Gastroesophageal sphincter (tissue), 4 donors: ENCODE results near the gene PROB1. TPM values are rescaled to one million over a fixed set of nuclear protein-coding genes. Genes with fewer than 3 reads are reported as not detected.

Source experiments
- ATAC-seq: fragments of 150-250 bp; one replicate; pipeline ENCODE4 v1.9.1; 2016; ENCODE audit warnings: mild to moderate bottlenecking, moderate library complexity
- H3K27ac ChIP-seq, 4 donors: fragments of 200-600 bp; sonication (generic) in 3 of 4; 1 replicate in 3 of 4; 2 replicates in 1 of 4; pipeline ENCODE4 v1.5.1; 2016 to 2019
- H3K27me3 ChIP-seq: fragments of 200-600 bp; sonication (generic); one replicate; pipeline ENCODE4 v1.5.1; 2019
- H3K36me3 ChIP-seq, 2 donors: fragments of 200-600 bp; sonication (generic); one replicate each; pipeline ENCODE4 v1.5.1; 2019; ENCODE audit warnings: control low read depth in 1 of 2
- H3K4me1 ChIP-seq, 3 donors: fragments of 200-600 bp; sonication (generic); 1 replicate in 2 of 3; 2 replicates in 1 of 3; pipeline ENCODE4 v1.5.1; 2016 to 2019; ENCODE audit warnings: control low read depth in 2 of 3
- H3K4me3 ChIP-seq, 2 donors: fragments of 200-600 bp; sonication (generic); one replicate each; pipeline ENCODE4 v1.5.1; 2019; ENCODE audit warnings: mild to moderate bottlenecking in 1 of 2, moderate library complexity in 1 of 2
- H3K9me3 ChIP-seq, 3 donors: fragments of 200-600 bp; sonication (generic); one replicate each; pipeline ENCODE4 v1.5.1; 2017 to 2019; ENCODE audit warnings: control low read depth in 2 of 3
- EP300 ChIP-seq: sonication (generic); formaldehyde crosslinking; IDR thresholded peaks from one replicate; pipeline ENCODE4 v1.6.1; 2017; ENCODE audit warnings: antibody characterized with exemption, mild to moderate bottlenecking
- POLR2A ChIP-seq, 2 donors: fragments of 450-650 bp; IDR thresholded peaks; one replicate each; pipeline ENCODE4 v1.6.1; 2017; ENCODE audit warnings: antibody characterized with exemption in 2 of 2, mild to moderate bottlenecking in 2 of 2, moderate library complexity in 1 of 2
- POLR2AphosphoS5 ChIP-seq: sonication (generic); formaldehyde crosslinking; IDR thresholded peaks from one replicate; pipeline ENCODE4 v1.6.1; 2017; ENCODE audit warnings: antibody characterized with exemption
- WGBS, 2 donors: methylation state at CpG; one replicate each; pipeline ENCODE4 v1.1.5; 2018; ENCODE audit warnings: low coverage in 1 of 2; 5-methylcytosine and 5-hydroxymethylcytosine counted together
- total RNA-seq, 4 donors: library from RNA; depleted of rRNA; stranded (reverse); fragments of >200 nt; gene quantifications; one replicate each; pipeline ENCODE4 v1.1.0, GENCODE V29; 2016
- TF ChIP-seq, protein P1 (sequence below), 4 experiments: fragments of 200-600 bp in 2 of 4; fragments of 450-650 bp in 2 of 4; sonication (generic) in 1 of 4; IDR thresholded peaks; one replicate each; pipeline ENCODE4 v1.5.1; 2017 to 2019; ENCODE audit warnings: antibody characterized with exemption in 4 of 4, mild to moderate bottlenecking in 2 of 4, moderate library complexity in 2 of 4

The PROB1 gene
- total RNA-seq, 4 donors from 2014 or later: 1.2 to 9.1 (median 4.1) TPM

DNA sequence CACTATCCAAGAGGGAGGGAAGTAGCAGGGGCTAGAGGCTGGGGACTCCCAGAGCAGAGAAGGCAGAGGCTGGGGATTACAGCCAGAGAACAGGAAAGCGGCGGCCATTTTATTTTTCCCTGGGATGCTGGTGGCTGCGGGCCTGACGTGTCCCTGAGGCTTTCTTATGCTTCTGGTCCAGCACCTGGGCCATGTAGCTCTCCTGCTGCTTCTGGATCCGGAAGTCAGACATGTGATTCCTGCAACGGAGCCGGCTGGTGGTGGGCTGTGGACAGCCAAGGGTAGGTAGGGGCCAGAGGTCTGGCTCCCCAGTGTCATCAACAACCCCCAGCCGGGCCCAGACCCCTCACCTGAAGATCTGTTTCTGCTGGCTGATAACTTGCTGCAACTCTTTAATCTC is 1.8 kb upstream of the PROB1 start:
- WGBS, 2 donors: 80% methylated on average over 1 of the region's 8 CpGs; no CpG with 5 or more reads in 1 of the 2 donors
- Histone ChIP-seq H3K9me3 (no peaks in the 10 kb centered on the region), H3K27me3 (peaks cover 35% of the 10 kb centered on the region), H3K36me3 (peaks cover 0 to 7% of the 10 kb centered on the region in 2 donors), H3K4me3 (no peak overlapping the region), H3K27ac (peak overlapping the region in 1 of 4 donors; percentile 40), H3K4me1 (peaks cover 0 to 41% (median 20%) of the 10 kb centered on the region in 3 donors)
- TF ChIP-seq POLR2AphosphoS5: no peak
- TF ChIP-seq, protein P1, sequence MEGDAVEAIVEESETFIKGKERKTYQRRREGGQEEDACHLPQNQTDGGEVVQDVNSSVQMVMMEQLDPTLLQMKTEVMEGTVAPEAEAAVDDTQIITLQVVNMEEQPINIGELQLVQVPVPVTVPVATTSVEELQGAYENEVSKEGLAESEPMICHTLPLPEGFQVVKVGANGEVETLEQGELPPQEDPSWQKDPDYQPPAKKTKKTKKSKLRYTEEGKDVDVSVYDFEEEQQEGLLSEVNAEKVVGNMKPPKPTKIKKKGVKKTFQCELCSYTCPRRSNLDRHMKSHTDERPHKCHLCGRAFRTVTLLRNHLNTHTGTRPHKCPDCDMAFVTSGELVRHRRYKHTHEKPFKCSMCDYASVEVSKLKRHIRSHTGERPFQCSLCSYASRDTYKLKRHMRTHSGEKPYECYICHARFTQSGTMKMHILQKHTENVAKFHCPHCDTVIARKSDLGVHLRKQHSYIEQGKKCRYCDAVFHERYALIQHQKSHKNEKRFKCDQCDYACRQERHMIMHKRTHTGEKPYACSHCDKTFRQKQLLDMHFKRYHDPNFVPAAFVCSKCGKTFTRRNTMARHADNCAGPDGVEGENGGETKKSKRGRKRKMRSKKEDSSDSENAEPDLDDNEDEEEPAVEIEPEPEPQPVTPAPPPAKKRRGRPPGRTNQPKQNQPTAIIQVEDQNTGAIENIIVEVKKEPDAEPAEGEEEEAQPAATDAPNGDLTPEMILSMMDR (IDR thresholded peaks at IDR 0.05): no peak
- TF ChIP-seq POLR2A (IDR thresholded peaks at IDR 0.05): no peak
- TF ChIP-seq EP300: no peak
- ATAC-seq: no peak

DNA sequence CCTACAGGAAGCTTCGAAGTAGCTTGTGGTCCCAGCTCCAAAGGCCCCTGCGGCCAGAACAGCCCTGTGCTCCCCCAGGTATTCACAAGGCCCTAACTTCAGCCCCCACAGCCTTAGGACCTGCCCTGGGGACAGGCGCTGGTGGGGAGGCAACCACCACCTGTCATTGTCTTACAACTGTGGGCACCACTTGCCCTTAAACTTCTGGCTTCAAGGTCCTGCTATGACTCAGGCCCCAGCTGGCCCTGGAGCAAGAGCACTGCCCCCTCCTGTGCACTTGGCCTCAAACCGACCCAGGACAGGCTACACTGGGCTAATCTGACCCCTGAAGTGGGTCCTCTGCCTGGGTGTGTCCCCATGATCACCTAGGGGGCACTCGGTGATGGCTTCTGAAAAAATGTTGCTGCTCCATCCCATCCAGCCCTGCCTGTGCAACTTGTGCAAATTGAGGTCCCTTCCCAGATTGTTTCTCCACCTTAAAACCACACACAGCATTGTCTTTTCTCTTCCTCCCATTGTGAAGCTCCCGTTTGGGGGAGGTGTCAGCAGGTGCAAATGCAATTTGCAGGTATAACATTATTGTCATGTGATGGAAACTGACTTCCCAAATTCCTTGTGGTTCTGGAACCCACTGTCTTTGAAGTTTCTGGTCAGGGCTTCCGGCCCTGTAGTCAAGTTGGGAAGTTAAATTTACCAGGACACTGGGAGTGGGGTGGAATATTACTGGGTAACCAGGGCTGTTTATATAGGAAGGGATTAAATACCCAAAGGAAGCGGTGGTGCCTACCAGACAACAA is 1.1 kb upstream of the PROB1 start:
- WGBS, 2 donors: 100% methylated on average over 1 to 3 of the region's 8 CpGs
- Histone ChIP-seq H3K4me3 (no peak overlapping the region), H3K36me3 (peaks cover 0 to 6% of the 10 kb centered on the region in 2 donors), H3K27me3 (peaks cover 35% of the 10 kb centered on the region), H3K9me3 (no peaks in the 10 kb centered on the region), H3K4me1 (peaks cover 0 to 47% (median 26%) of the 10 kb centered on the region in 3 donors), H3K27ac (peak overlapping the region in 3 of 4 donors; percentile 82 to 85 (median 83))
- TF ChIP-seq EP300 (no peak), POLR2A (IDR thresholded peaks at IDR 0.05) (no peak), POLR2AphosphoS5 (no peak)
- TF ChIP-seq, protein P1 (IDR thresholded peaks at IDR 0.05): no peak
- ATAC-seq: no peak

DNA sequence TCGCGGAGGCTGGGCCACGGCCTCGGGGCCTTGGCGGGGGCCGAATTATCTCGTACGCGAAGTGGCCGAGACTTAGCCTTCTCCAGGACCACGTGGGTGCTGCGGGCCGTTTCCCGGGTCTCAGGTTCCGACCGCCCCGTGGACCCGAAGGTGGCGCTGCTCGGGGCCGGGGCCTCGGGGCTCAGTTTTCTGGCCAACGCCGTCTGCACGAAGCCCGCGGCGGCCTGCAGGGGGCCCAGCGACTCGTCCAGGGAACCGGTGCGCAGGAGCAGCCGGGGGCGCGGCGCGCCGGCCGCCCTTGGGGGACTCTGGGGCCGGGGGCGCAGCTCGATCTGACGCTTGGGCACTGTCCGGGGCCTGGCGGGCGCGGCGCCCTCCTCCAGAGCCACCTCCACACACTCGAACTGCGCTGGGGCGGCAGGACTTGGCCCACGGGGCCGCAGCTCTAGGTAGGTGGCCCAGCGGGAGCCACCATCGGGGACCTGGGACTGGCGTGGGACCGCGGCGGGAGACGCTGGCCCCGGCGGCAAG is 716 bp downstream of the PROB1 start:
- Histone ChIP-seq H3K36me3 (no peaks in the 10 kb centered on the region), H3K4me1 (peaks cover 0 to 54% (median 26%) of the 10 kb centered on the region in 3 donors), H3K9me3 (no peaks in the 10 kb centered on the region), H3K27me3 (peaks cover 35% of the 10 kb centered on the region), H3K27ac (peak overlapping the region; percentile 41 to 85 (median 82)), H3K4me3 (peak overlapping the region; percentile 49 to 63)
- TF ChIP-seq, protein P1 (IDR thresholded peaks at IDR 0.05): peak in 3 of 4 experiments; percentile 40 to 58 (median 43)
- no peak for TF ChIP-seq POLR2AphosphoS5
- no CpG with 5 or more reads among the region's 62 CpGs for WGBS, 2 donors
- peak; percentile 61 for ATAC-seq

DNA sequence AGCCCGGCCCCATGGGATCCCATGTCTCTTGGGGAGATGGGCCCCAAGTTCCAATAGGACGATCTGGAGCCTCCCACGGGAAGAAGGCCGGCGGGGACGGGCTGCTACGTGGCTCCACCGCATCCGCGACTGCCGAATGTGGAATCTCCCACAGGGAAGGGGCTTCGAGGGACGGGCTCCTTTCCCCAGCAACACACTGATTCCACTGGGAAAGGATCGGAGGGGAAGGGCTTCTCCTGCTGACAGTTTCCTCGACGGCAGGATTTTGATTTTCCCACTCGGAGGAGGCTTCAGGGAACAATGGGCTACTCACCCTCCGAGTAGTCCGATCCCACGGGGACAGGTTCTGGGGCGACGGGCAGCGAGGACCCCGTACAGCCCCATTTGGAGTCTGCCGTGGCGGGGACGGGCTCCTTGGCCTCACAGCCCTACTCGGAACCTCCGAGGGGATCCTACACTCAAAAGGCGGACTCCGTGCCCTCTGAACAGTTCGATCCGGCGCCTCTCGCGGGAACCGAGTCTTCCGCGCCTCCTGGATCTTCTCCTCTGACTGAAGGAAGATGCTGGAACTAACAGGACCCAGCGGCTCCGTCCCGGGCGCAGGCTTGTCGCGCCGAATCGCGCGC is 1.3 kb downstream of the PROB1 start:
- H3K27ac ChIP-seq: peak overlapping the region in 3 of 4 donors; percentile 82 to 85 (median 83)
- WGBS, 2 donors: no CpG with 5 or more reads among the region's 49 CpGs
- no peak for ATAC-seq
- peaks cover 35% of the 10 kb centered on the region for H3K27me3 ChIP-seq
- no peak for TF ChIP-seq POLR2A (IDR thresholded peaks at IDR 0.05)
- no peak for TF ChIP-seq POLR2AphosphoS5
- TF ChIP-seq, protein P1 (IDR thresholded peaks at IDR 0.05): no peak
- TF ChIP-seq EP300: no peak
- H3K4me3 ChIP-seq: peak overlapping the region; percentile 49 to 63
- H3K36me3 ChIP-seq: no peaks in the 10 kb centered on the region
- no peaks in the 10 kb centered on the region for H3K9me3 ChIP-seq
- peaks cover 0 to 56% (median 27%) of the 10 kb centered on the region in 3 donors for H3K4me1 ChIP-seq
